ENCODE data around the gene GMPPB.
A peak's percentile ranks its signal among the peaks of the same experiment; 100 is the strongest.
"Not testable (repeated sequence)": the region's sequence is repeated elsewhere in the genome, so short reads cannot be mapped to it uniquely, and the experiment has no call there.

Gene GMPPB

DNA sequence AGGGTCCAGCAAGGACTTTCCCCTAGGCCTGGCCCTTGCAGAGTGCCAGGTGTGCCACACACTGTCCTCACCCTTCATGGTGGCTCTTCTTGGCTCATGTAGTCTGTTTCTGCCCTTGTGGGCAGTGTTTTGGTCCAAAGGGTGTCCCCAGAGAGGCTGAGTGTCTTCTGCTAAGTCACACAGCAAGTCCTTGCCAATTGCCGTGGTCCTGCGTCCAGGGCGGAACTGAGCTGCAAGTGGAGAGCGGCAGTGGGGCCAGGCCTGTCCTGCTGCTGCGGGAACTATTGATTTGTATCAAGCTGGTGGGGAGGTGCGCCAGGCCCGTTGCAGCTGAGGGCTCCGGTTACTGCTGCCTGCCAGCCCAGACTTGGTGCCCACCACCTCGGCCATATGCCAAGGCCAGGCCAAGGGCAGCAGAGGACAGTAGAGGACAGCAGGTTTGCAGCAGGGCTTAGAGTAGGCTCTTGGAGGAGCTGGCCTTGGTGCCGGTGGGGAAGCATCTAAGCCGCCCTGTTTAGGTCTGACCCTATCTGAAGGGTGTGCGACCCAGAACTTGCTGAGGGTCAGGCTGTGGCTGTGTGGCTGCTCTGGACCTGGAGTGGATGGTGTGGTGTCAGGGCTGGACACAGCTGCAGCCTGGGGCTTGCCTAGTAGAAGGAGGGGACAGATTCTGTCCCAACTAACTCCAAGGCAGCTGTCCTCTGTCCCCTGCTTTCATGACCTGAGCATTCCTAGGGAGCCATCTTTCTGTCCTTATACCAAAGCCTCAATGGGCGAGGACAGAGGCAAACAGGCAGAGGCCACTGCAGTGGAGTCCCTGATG is 8.8 kb downstream of the GMPPB start:
- no peak for DNase-seq (ENCODE audit: low read depth, low spot score)

DNA sequence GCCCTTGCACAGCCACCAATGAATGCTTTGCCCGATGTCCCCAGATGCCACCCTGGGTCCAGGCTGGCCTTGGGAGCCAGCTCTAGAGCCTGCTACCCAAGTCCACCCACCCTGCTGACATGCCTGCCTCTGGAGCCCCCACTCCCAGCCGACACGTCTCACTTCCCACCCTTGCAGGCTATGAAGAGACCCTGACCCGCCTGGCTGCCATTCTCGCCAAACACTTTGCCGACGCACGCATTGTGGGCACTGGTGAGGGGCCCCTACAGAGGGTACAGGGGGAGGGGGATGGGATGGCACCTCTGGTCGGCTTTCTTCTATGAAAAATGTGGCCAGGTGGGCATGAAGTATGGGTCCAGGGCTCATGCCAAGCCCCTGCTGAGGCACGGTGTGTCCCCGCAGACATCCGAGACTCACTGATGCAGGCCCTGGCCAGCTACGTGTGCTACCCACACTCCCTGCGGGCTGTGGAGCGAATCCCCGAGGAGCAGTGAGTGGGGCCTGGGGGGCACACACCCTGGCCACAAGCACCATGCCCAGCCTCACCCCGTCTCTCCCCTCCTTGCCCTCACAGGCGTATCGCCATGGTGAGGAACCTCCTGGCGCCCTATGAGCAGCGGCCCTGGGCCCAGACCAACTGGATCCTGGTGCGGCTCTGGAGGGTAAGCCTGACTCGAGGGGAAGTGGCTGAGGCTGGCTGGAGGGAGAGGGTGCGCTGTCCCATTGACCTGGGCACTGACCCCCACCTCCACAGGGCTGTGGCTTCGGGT is 10.2 kb downstream of the GMPPB start:
- DNase-seq (ENCODE audit: low read depth, low spot score): no peak

DNA sequence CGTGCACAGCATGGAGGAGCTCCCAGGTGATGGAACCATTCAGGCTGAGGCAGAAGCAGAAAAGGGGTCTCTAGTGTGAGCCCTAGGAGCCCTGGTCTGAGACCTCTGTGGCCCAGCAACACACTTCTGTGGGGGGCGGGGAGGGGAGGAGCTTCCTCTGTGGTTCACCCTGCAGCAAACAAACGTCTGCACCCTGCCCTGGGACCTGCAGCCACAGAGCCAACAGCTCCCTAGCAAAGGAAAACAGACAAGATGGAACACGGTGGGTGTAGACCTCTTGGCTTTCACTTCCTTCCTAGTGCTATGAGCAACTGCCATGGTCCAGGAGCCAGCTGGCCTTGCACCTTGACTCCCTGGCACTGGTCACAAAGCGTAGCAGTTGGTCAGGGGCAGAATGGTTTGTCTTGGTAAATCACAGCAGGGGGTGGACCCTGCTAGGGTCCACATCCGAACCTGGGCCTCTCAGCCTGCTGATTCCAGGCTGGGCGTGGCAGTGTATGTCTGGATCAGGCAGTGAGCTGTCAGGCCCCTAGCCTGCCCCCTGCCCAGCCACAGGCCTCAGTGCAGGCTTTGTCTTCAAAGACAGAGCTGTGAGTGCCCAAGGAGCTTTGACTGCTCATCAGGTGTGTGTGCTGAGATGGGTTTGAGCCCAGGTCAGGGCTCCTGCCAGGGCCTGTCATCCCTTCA is 11.0 kb downstream of the GMPPB start:
- no peak for DNase-seq (ENCODE audit: low read depth, low spot score)

DNA sequence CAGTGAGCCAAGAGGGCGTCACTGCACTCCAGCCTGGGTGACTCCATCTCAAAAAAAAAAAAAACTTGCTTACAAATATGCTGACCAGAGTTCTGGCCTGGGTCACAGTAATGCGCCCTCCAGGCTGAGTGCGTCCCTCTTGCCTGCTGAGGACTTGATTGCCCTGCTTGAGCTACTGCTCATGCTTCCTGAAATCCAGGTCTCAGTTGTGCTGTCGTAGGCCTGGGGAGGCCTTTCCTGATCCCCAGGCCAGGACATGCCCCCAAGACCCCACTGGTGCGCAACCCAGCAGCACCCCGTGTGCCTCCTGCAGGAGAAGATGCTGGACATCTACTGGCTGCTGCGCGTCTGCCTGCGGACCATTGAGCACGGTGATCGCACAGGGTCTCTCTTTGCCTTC is 11.6 kb downstream of the GMPPB start:
- no peak for DNase-seq (ENCODE audit: low read depth, low spot score)

DNA sequence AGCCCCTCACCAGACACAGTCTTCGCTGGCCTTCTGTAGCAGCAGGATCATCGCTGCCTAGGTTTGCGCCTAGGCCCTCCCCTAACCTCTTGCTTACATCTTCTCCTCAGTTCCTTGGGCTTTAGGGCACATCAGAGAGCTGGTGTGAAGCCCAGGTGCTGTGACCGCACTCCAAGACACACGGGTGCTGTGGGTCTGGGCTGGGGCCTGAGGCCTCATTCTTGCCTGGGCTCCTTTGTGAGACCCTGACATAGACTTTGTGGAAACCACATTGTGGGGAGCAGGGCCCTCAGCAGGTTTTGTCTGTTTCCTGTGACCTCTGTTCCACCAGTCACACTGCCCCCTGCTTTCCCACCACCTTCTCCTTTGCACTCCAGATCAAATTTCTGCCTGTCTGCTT is 12.3 kb downstream of the GMPPB start:
- no peak for DNase-seq (ENCODE audit: low read depth, low spot score)

DNA sequence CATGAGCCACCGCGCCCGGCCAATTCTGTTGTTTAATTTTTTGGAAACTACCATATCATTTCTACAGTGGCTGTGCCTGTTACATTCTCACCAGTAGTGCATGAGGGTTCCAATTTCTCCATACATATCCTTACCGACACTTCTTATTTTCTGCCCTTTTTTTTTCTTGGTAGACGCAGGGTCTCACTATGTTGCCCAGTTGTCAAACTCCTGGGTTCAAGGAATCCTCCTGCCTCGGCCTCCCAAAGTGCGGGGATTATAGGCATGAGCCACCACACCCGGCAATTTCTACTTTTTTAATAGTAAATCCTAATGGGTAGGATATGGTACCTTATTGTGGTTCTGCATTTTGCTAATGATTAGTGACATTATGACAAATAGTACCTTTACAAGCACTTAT is 13.9 kb downstream of the GMPPB start:
- DNase-seq (ENCODE audit: low read depth, low spot score): no peak

DNA sequence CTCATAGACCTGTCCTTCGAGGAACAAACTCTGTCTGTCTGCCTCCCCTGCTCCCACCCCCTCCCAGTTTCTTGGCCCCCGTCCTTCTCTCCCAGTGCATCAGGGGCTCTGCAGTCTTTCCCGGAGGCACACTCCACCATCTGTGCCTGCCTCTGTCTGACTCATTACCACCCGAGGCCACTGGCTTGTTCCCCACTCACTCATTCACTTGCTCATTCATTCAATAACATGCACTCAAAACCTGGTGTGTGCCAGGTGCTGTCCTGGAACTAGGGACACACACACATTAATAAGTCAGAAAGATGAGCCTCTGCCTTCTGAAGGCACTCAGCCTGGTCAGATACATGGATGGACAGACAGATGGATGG is 16.7 kb downstream of the GMPPB start:
- peak; percentile 55 for DNase-seq (ENCODE audit: low read depth, low spot score)

DNA sequence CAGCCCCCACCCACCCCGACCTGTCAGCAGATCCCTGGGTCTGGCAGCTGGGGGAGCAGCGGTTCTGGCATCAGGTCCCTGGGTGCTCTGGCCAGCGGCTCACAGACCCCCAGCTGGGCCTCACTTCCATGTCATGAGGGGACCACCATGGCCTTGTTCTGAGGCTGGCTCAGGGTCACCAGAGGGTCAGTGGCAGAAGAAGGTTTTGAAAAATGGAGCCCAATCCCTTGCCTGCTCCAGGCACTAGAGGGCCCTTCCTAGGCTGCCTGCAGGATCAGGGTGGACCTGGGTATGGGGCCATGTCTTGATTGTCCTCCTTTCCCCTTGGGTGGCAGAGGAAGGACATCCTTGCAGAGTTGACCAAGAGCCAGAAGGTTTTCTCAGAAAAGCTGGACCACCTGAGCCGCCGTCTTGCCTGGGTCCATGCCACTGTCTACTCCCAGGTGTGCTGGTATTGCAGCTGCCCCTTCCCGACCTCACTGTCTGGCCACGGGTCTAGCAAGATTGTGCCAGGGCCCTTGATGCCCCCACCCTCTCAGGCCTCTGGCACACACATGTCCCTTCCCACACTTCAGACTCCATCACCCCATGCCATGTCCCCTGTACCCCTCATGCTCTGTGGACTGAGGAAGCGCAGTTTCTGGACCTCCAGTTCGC is 17.2 kb downstream of the GMPPB start:
- no peak for DNase-seq (ENCODE audit: low read depth, low spot score)

DNA sequence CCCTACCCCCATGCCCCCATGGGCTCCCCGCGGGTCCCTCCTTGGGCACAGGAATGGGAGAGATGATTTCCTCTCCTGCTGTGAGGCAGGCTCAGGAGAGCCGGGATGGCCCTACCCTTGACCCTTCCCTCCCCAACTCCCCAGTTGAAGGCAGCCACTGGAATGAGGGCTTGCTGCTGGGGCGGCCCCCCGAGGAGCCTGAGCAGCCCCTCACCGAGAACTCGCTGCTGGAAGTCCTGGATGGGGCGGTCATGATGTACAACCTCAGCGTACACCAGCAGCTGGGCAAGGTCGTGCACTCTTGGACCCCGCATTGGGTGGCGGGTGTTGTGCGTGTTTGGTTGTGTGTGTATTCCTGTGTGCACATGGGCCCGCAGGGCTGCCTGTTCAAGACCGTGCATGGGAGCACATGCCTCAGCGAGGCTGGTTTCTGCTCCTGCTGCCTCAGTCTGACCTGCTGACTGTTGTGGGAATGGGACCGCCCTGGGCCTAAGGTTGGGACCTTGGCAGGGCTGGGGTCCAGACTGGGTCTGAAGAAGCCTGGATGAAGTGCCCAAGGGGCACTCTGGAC is 18.3 kb downstream of the GMPPB start:
- DNase-seq (ENCODE audit: low read depth, low spot score): no peak

DNA sequence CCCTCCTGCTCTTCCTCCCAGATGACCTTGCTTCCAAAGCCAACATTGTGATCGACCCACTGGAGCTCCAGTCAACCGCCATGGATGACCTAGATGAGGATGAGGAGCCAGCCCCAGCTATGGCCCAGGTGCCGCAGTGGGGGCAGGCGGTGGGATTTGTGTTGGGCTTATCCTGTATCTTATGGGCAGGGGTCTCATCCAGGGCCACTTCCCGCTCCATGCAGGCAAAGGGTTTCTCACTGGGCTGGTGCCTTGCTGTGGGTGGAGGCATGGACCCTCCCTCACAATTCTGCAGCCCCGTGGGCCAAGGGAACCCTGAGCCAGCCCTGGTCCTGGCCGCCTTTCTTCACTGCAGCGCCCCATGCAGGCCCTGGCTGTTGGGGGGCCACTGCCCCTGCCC is 19.1 kb downstream of the GMPPB start:
- DNase-seq (ENCODE audit: low read depth, low spot score): no peak

DNA sequence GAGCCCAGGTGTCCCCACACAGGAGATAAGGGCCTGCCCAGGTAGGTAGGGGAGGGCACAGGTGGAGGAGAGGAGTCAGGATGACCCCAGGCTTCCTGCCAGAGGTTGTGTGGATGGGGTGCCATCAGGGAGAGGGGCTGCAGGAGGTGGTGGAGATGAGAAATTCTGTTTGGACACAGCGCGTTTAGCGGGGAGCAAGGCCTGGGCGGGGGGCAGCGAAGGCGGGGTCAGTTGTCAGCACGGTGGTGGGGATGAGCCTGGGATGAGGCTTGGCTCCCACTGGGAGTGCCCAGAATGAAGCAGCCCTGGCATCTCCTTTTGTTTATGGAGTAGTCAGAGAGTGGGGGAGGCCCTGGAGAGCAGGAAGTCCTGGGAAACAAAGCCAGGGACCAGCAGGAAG is 19.8 kb downstream of the GMPPB start:
- DNase-seq (ENCODE audit: low read depth, low spot score): no peak

DNA sequence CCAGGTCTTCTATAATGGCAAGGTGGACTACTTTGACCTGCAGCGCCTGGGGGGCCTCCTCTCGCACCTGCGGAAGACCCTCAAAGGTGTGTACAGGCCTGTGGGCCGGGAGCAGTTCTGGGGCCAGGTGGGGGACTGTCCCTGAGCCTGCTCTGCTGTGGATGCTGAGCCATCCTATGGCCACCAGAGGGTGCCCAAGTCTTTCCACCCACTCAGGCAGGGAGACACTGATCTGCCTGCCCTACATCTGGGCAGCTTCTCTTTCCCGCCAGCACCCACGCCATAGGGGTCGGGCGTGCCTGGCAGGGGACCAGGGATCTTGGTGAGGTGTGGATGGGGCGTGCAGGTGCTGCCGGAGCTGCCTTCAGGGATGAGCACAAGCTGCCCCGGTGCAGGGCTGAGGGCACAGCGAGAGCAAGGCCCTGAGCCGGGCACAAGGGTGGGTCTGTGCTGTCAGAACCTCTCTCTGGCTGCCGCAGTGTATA is 20.3 kb downstream of the GMPPB start:
- DNase-seq (ENCODE audit: low read depth, low spot score): peak; percentile 84

DNA sequence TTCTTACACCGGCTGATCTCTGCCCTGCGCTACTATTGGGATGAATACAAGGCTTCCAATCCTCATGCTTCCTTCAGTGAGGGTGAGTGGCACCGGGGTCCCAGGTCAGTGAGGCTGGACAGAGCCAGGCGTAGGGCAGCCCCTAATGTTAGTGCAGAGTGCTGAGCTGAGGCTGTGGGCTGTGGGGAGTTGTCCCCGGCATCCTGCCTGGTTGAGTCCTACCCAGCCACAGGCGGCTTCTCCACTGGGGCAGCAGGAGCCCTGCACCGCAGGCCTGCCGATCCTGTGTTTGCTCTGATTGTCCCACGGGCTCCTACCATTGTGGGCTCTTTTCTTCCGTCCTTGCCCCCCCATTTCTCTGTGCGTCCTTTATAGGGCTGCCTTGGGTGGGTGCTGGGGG is 21.1 kb downstream of the GMPPB start:
- DNase-seq (ENCODE audit: low read depth, low spot score): no peak

DNA sequence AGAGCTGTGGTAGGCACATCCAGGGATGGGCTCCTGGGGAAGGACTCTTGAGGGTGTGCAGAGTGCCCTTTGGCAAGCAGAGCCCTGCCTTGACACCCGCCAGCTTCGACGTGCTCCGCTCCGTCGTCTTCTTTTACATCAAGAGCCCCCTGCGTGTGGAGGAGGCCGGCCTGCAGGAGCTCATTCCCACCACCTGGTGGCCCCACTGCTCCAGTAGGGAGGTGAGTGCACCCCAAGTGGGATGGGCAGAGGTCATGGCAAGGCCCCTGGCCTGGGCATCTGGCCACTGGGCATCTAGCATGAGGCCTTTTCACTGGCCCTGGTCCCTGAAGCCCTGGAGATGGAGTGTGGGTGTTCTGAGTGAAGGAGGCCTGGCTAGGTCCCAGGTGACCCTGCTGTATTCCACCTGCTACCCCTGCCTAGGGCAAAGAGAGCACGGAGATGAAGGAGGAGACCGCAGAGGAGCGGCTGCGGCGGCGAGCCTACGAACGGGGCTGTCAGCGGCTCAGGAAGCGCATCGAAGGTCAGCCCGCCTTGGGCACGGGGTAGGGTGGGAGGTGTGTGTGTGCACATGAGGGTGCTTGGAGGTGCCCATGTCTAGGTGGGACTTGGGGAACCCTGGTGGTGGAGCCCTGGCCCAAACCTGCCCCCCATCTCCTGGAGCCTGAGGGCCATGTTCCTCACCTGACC is 22.2 kb downstream of the GMPPB start:
- no peak for DNase-seq (ENCODE audit: low read depth, low spot score)

DNA sequence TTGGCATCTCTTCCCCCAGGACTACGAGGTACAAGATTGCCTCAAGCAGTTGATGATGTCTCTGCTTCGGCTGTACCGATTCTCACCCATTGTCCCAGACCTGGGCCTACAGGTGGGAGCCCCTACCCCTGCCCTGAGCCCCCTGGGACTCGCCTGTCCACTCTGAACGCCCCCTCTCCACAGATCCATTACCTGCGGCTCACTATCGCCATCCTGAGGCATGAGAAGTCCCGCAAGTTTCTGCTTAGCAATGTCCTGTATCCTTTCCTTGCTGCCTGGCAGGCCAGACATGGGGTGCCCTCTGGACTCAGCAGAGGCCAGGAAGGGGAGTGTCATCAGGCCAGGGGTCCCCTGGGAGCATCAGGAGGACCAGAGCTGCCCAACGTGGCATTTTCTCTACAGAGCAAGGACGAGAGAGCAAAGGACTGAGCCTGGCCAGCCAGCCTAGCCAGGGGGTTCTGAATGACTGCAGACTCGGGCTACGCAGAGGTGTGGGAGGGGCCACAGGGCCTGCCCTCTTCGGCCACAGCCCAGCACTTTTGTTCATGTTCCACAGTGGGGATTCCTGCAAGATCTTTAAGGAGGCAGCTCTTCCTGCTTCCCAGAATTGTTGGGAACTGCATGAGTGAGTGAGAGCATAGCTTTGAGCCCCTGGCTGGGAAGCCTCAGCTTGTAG is 23.2 kb downstream of the GMPPB start:
- no peak for DNase-seq (ENCODE audit: low read depth, low spot score)

DNA sequence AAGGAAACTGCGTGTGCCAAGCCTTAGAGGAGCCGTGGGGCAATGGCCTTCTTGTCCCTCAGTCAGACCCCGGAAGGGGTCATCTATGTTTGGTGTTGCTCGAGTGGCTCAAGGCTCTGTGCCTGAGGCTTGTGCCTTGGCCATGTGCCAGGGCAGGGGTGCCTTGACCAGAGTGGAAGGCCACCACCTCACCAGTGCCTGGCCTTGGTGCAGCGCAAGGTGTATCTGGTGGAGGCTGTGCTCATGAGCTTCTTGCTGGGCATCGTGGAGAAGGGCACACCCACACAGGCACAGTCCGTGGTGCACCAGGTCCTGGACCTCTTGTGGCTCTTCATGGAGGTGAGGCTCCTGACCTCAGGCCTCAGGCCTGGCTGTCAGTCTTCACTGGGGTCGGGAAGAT is 23.7 kb downstream of the GMPPB start:
- DNase-seq (ENCODE audit: low read depth, low spot score): no peak

DNA sequence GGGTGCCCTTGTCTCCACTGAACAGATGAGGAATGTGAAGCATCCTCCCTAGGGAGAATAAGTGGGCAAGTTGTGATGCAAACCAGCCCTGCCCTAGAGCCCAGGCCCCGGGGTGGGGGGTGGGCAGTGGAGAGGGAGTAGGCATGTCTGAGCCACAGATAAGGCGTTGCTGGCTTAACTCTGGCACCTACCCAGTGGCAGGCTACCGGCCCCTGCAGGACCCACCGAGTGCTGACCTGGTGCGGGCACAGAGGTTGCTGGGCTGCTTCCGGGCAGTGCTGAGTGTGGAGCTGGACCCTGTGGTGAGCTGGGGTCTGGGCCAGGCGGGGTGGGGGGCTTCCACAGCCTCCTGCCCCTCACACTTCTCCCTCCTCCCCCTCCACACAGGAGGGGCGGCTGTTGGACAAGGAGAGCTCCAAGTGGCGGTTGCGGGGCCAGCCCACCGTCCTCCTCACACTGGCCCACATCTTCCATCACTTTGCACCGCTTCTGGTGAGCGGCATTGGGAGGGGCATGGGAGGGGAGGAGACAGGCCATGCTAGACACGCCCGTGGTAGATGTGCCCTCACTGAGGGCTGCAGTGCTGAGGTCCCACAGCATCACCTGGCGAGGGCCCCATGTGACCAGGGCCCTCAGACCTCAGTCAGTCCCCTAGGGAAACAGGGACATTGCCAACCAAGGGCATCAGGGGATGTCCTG is 24.3 kb downstream of the GMPPB start:
- DNase-seq (ENCODE audit: low read depth, low spot score): peak; percentile 52

DNA sequence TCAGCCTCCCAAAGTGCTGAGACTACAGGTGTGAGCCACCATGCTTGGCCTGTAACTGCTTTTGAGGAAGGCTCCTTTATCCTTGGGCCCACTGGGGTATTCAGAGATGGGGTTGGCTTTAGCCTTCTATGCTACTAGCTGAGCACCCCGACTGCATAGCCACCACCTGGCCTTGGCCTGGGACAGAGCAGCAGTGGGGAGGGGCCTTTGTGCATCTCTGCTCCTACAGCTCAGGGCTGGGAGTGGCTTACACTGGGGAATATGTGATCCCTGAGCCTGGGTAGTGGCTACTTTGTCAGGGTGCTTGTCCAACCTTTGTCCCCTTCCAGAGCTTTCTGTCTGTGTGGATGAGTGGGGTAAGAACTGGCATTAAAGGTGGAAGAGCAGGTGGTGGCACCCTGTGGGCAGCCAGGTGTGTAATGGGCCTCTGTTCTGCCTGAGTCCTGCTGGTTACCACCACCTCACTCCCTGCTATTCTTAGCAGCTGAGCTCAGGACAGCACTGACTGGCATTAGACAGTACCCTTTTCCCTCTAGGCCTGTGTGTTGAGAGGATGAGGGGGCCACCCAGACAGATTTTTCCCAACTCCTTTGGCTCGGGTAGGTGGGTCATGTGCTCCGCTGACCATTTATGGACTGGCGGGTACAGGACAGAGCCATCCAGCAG is 28.3 kb downstream of the GMPPB start:
- DNase-seq (ENCODE audit: low read depth, low spot score): not testable (repeated sequence)

DNA sequence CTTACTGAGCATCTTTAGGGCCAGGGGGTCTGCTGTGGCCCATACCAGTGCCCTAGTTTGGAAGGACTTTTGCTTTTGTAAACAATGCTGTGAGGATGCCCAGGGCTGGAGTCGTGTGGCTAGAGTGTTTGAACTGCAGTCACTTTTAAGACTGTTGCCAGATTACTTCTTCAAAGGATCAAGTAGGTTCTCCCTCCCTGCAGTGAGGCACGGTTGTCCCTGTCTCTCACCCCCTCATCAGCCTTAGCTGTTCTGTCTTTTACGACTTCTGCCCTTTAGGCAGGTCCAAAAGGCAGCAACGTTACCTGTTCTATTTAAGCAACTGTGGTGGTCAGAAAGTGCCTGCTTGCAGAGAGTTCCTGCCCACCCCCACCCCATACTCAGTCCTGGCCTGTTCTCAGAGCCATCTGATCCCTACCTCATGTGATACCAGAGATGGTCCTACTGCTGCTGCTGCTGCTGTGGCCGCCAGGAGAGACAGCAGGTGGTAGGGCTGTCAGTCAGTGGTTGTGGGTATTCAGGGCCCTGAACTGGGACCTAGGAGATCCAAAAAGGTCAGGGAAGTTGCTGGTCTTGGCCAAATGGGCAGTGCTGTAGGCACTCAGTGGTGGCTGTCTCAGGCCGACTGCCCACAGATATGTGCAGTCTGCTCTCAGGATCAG is 29.2 kb downstream of the GMPPB start:
- DNase-seq (ENCODE audit: low read depth, low spot score): not testable (repeated sequence)
